GM23338 (cell line): ENCODE measurements around the gene GHR. TPM values are rescaled to one million over a fixed set of nuclear protein-coding genes. Genes with fewer than 3 reads are reported as not detected.

Experiments used
- ATAC-seq: fragments of 200-7000 bp; cut with Tn5 transposase; 3 replicates; pipeline ENCODE4 v1.9.1; 2020
- DNase-seq: peaks from one replicate; pipeline ENCODE4 v3.0.0-alpha.2; 2015; ENCODE audit warnings: low spot score
- H2AFZ ChIP-seq: fragments of 200-600 bp; sonication (generic); 2 replicates; pipeline ENCODE4 v1.8.0; 2016; ENCODE audit warnings: antibody characterized with exemption, mild to moderate bottlenecking, moderate library complexity
- H3F3A ChIP-seq: fragments of 200-600 bp; sonication (generic); replicated peaks from 2 replicates; pipeline ENCODE4 v1.8.0; 2017; ENCODE audit warnings: antibody characterized with exemption, mixed run types, low read depth
- H3K27ac ChIP-seq: fragments of 200-600 bp; sonication (generic); 2 replicates; pipeline ENCODE4 v1.6.1; 2016; ENCODE audit warnings: low read depth
- H3K27me3 ChIP-seq: fragments of 200-600 bp; sonication (generic); 2 replicates; pipeline ENCODE4 v1.8.0; 2016; ENCODE audit warnings: mild to moderate bottlenecking, mixed run types, moderate library complexity; ENCODE audit not compliant: insufficient read depth
- H3K36me3 ChIP-seq: fragments of 200-600 bp; sonication (generic); 2 replicates; pipeline ENCODE4 v1.8.0; 2016; ENCODE audit warnings: mild to moderate bottlenecking; ENCODE audit not compliant: insufficient read depth
- H3K4me1 ChIP-seq: fragments of 200-600 bp; sonication (generic); 2 replicates; pipeline ENCODE4 v1.8.0; 2016; ENCODE audit warnings: mild to moderate bottlenecking, moderate library complexity; ENCODE audit not compliant: insufficient read depth
- H3K4me2 ChIP-seq: fragments of 200-600 bp; sonication (generic); 2 replicates; pipeline ENCODE4 v1.7.1; 2017; ENCODE audit warnings: mixed run types
- H3K4me3 ChIP-seq: fragments of 200-600 bp; sonication (generic); 2 replicates; pipeline ENCODE4 v1.6.1; 2016; ENCODE audit warnings: mixed run types
- H3K79me2 ChIP-seq: fragments of 200-600 bp; sonication (generic); replicated peaks from 2 replicates; pipeline ENCODE4 v1.8.0; 2017; ENCODE audit warnings: mild to moderate bottlenecking; ENCODE audit not compliant: insufficient read depth
- H3K9me2 ChIP-seq: fragments of 200-600 bp; sonication (generic); 2 replicates; pipeline ENCODE4 v1.8.0; 2017; ENCODE audit not compliant: insufficient read depth
- H4K20me1 ChIP-seq: fragments of 200-600 bp; sonication (generic); replicated peaks from 2 replicates; pipeline ENCODE4 v1.8.0; 2017; ENCODE audit warnings: mild to moderate bottlenecking; ENCODE audit not compliant: insufficient read depth
- H3K27ac Mint-ChIP-seq: 2 replicates; pipeline ENCODE4 v1.8.0; 2020; ENCODE audit warnings: inconsistent platforms, mild to moderate bottlenecking, moderate library complexity, mixed read lengths
- H3K27me3 Mint-ChIP-seq: 3 replicates; pipeline ENCODE4 v1.8.0; 2022; ENCODE audit warnings: low read depth, mild to moderate bottlenecking, moderate library complexity, mixed read lengths, inconsistent platforms; ENCODE audit not compliant: insufficient read depth, poor library complexity
- H3K36me3 Mint-ChIP-seq: 3 replicates; pipeline ENCODE4 v1.8.0; 2021; ENCODE audit warnings: low read depth, mild to moderate bottlenecking, inconsistent platforms, moderate library complexity, mixed read lengths
- H3K4me1 Mint-ChIP-seq: 3 replicates; pipeline ENCODE4 v1.8.0; 2020; ENCODE audit warnings: mild to moderate bottlenecking, inconsistent platforms, mixed read lengths
- H3K4me3 Mint-ChIP-seq: 3 replicates; pipeline ENCODE4 v1.8.0; 2021; ENCODE audit warnings: moderate library complexity, mild to moderate bottlenecking, inconsistent platforms, mixed read lengths
- H3K9me3 Mint-ChIP-seq: 3 replicates; pipeline ENCODE4 v1.8.0; 2020; ENCODE audit warnings: moderate library complexity, mild to moderate bottlenecking, inconsistent platforms, mixed read lengths
- CREB1 ChIP-seq: fragments of 250-450 bp; sonication (Bioruptor Pico); IDR thresholded peaks from 2 replicates; pipeline ENCODE4 v1.5.0; 2020; ENCODE audit warnings: low read depth, mild to moderate bottlenecking, moderate library complexity
- CTCF ChIP-seq, 2 experiments: fragments of 200-600 bp in 1 of 2; sonication (generic) in 1 of 2; conservative IDR thresholded peaks; 2 replicates each; pipeline versions ENCODE4 v1.5.1 to v1.6.1; 2016 to 2017; ENCODE audit warnings: antibody characterized with exemption in 2 of 2, low read depth in 2 of 2, mild to moderate bottlenecking in 2 of 2, moderate library complexity in 1 of 2
- ETS1 ChIP-seq: IDR thresholded peaks from 2 replicates; pipeline ENCODE4 v1.6.1; 2016; ENCODE audit warnings: antibody characterized with exemption
- EZH2 ChIP-seq: fragments of 200-600 bp; sonication (generic); IDR thresholded peaks from one replicate; pipeline ENCODE4 v1.8.0; 2017; ENCODE audit warnings: antibody characterized with exemption, mild to moderate bottlenecking, low read depth; ENCODE audit not compliant: unreplicated experiment
- EZH2phosphoT487 ChIP-seq: fragments of 200-600 bp; sonication (generic); IDR thresholded peaks from one replicate; pipeline ENCODE4 v1.8.1; 2018; ENCODE audit warnings: antibody characterized with exemption; ENCODE audit not compliant: unreplicated experiment
- JUNB ChIP-seq: IDR thresholded peaks from one replicate; pipeline ENCODE4 v1.6.1; 2016; ENCODE audit warnings: antibody characterized with exemption; ENCODE audit not compliant: unreplicated experiment
- NANOG ChIP-seq: IDR thresholded peaks from 2 replicates; pipeline ENCODE4 v1.6.1; 2016; ENCODE audit warnings: antibody characterized with exemption, borderline replicate concordance
- POLR2AphosphoS5 ChIP-seq: IDR thresholded peaks from 2 replicates; pipeline ENCODE4 v1.6.1; 2016; ENCODE audit warnings: antibody characterized with exemption, low read depth
- REST ChIP-seq: IDR thresholded peaks from one replicate; pipeline ENCODE4 v1.6.1; 2018; ENCODE audit warnings: antibody characterized with exemption; ENCODE audit not compliant: unreplicated experiment
- STAT1 ChIP-seq: IDR thresholded peaks from one replicate; pipeline ENCODE4 v1.6.1; 2016; ENCODE audit warnings: antibody characterized with exemption; ENCODE audit not compliant: unreplicated experiment
- ZNF114 ChIP-seq: fragments of 250-450 bp; sonication (Bioruptor Pico); IDR thresholded peaks from 2 replicates; pipeline ENCODE4 v1.5.0; 2020; ENCODE audit warnings: mild to moderate bottlenecking, moderate library complexity
- ZNF331 ChIP-seq: fragments of 250-450 bp; sonication (Bioruptor Pico); IDR thresholded peaks from 2 replicates; pipeline ENCODE4 v1.5.0; 2020; ENCODE audit warnings: low read depth, mild to moderate bottlenecking, moderate library complexity
- ZNF462 ChIP-seq: fragments of 250-450 bp; sonication (Bioruptor Pico); IDR thresholded peaks from 2 replicates; pipeline ENCODE4 v1.5.0; 2020; ENCODE audit warnings: mild to moderate bottlenecking, moderate library complexity
- polyA plus RNA-seq: library from polyadenylated mRNA; unstranded; fragments of >200 nt; fragmentation: Nextera tagmentation; extraction: Ambion mirVana; gene quantifications from 2 replicates; pipeline ENCODE4 v1.2.1, GENCODE V29; 2016
- total RNA-seq: library from RNA; depleted of rRNA; stranded (reverse); fragments of >200 nt; shearing (Covaris generic); gene quantifications from 2 replicates; pipeline ENCODE4 v1.2.3, GENCODE V29; 2014

GHR gene
- total and polyA plus RNA-seq, 2 experiments from 2014 or later: 0.21 to 1.9 TPM

- Mint-ChIP-seq H3K27me3 (no peaks in the 10 kb centered on the region), H3K27ac (no peak overlapping the region), H3K4me3 (no peak overlapping the region), H3K4me1 (peaks cover 9% of the 10 kb centered on the region; the same call in 2 of the 3 replicates), H3K9me3 (peaks cover 12% of the 10 kb centered on the region; the same call in 2 of the 3 replicates), H3K36me3 (no peaks in the 10 kb centered on the region)
- Histone ChIP-seq H3F3A (no peaks in the 10 kb centered on the region), H3K27me3 (no peaks in the 10 kb centered on the region), H3K4me3 (no peak overlapping the region), H3K36me3 (no peaks in the 10 kb centered on the region), H3K4me1 (peaks cover 3% of the 10 kb centered on the region), H3K79me2 (no peaks in the 10 kb centered on the region), H3K27ac (no peak overlapping the region), H4K20me1 (no peaks in the 10 kb centered on the region), H3K4me2 (no peak overlapping the region), H2AFZ (no peak overlapping the region), H3K9me2 (peaks cover 14% of the 10 kb centered on the region)
- no peak for TF ChIP-seq JUNB
- TF ChIP-seq ZNF331 (CRISPR knock-in tag): no peak
- no peak for TF ChIP-seq STAT1
- no peak for TF ChIP-seq POLR2AphosphoS5
- TF ChIP-seq ZNF462 (CRISPR knock-in tag): no peak
- TF ChIP-seq ETS1: no peak
- no peak for TF ChIP-seq CREB1
- no peak for TF ChIP-seq NANOG
- no peak for TF ChIP-seq ZNF114
- TF ChIP-seq EZH2phosphoT487: no peak
- no peak for TF ChIP-seq REST
- no peak for TF ChIP-seq EZH2
- TF ChIP-seq CTCF (conservative IDR thresholded peaks at IDR 0.05; ENCODE audit: low read depth in 2 of 2): no peak
- ATAC-seq (no peak), DNase-seq (peak; percentile 38)
Observed at GRCh38 chr5:42491699-42492098, 68.5 kb downstream of the GHR start.
